ENCODE data around the gene OST4.

The OST4 gene

DNA sequence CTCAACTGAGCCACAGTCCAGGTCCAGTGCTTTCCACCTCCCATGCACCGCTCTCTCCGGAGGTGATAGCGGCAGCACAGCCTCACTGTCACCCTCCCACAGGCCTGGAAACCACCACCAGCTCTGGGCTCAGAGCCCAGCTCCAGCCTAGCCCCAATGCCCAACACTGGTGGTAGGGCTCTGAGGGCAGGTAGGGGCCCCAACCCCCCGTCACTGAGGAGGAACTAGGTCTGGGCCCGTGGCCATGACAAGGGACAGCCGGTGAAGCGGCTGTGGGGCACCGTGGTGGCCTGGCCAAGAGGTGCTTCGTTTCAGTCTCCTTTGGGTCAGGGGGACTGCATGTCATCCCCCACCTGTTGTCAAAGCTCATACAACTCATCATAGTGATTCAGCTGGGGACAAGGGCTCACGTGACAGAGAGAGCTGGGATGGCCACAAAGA is 44.2 kb downstream of the OST4 start:
- no peak for DNase-seq (ENCODE audit: low read depth in 2 of 2, low spot score in 1 of 2)

DNA sequence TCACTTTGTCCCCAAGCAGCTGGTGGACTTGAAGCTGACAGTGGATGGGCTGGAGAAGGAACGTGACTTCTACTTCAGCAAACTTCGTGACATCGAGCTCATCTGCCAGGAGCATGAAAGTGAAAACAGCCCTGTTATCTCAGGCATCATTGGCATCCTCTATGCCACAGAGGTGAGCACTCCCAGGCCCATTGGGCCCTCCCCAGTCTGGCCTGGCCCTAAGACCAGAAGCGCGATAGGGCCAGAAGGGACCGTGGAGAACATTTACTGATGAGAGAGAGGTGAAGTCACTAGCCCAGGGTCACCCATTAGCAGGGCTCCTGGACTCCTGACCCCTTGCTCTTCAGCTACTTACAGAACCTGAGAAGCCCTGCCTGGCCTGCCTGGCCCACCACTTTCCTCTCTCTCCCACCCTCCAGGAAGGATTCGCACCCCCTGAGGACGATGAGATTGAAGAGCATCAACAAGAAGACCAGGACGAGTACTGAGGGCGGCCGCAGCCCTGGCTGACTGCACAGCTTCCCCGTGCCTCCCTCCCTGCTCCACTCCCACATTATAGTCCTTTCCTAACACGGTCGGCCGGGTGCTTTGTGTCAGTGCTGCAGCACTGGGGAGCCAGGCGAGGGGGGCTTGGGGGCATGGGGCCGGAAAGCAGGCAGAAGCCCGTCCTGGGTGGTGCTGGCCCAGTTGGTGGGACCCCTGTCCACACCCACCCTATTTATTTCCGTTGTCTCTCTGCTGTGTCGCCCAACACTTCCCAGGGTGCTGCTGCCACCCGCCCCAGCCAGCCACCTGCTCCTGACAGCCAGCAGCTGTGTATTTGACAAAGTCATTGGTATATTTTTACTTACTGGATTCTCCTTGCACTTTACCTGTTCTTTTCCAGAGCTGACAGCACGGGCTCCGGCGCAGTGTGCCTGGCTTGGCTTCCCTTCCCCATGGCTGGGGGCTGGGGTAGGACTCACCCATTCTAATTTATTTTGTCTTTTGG is 45.3 kb downstream of the OST4 start:
- no peak for DNase-seq (ENCODE audit: low read depth in 2 of 2, low spot score in 1 of 2)

DNA sequence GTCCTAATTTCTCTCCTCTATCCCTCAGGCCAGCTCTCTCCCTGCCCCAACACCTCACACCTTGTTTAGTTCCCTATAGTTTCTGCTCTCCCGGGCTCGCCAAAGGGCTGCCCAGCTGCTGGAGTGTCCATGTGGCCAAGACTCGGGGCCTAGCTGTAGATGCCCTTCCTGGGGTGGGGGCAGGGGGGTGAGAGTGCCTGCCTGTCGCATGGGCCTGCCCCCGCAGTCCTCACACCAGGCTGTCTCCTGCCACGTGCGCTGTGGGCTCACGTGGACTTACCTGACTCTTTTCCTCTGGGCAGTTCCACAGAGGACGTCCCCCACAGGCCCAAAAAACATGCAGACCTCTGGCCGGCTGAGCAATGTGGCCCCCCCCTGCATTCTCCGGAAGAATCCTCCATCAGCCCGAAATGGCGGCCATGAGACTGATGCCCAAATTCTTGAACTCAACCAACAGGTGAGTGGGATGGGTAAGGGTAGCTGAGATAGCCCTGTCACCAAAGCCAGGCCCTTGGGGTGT is 46.1 kb downstream of the OST4 start:
- no peak for DNase-seq (ENCODE audit: low read depth in 2 of 2, low spot score in 1 of 2)

DNA sequence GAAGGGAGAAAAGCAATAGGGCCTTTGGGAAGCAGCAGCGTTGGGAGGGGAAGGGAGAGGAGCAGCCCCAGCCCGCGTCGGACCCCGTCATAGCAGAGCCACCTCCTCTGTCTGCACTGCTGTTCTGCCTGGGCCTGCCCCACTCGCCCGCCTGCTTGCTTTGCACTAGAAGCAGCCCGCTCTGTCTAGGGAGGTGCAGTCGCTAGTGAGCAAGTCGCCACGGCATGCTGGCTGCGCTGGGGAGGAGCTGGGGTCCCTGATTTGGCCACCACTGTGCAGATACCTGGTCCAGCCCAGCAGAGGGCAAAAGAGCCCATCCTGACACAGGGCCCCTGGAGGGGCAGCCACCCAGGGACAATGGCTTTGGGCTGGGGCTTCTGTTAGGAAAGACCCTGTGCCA is 46.6 kb downstream of the OST4 start:
- no peak for DNase-seq (ENCODE audit: low read depth in 2 of 2, low spot score in 1 of 2)

DNA sequence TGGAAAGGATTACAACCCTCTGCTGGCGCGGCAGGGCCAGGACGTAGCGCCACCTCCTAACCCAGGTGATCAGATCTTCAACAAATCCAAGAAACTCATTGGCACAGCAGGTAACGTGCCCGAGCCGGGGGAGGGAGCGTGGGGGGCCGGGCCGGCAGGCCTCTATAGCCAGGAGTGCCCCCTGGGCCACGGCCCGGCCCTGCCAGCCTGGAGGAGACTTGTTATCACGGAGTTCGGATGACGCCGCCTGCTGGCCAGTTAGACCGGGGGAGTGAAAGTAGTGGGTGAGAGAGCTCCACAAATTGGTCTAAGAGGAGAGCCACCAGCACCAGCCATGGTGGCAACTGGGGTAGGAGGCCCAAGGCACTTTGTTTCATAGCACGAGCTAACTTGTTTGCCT is 47.3 kb downstream of the OST4 start:
- no peak for DNase-seq (ENCODE audit: low read depth in 2 of 2, low spot score in 1 of 2)

DNA sequence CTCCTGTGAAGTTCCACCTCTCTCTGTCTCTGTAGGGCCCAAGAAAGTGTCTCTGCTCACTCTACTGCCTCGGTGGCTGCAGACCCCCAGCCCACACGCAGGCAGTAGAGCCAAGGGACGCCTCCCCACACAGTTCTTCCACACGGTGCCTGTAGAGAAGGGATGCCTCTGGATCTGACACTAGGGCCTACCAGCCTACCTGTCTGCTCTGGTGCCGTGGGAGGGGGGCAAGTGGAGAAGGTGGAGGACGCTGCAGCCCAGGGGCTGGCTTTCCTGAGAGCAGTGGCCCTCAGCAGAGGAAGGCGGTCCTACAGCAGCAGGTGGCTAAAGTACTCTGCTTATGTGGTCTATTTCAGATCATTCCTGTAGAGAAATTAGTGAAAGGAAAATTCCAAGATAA is 47.7 kb downstream of the OST4 start:
- DNase-seq (ENCODE audit: low read depth in 2 of 2, low spot score in 1 of 2), result no peak

DNA sequence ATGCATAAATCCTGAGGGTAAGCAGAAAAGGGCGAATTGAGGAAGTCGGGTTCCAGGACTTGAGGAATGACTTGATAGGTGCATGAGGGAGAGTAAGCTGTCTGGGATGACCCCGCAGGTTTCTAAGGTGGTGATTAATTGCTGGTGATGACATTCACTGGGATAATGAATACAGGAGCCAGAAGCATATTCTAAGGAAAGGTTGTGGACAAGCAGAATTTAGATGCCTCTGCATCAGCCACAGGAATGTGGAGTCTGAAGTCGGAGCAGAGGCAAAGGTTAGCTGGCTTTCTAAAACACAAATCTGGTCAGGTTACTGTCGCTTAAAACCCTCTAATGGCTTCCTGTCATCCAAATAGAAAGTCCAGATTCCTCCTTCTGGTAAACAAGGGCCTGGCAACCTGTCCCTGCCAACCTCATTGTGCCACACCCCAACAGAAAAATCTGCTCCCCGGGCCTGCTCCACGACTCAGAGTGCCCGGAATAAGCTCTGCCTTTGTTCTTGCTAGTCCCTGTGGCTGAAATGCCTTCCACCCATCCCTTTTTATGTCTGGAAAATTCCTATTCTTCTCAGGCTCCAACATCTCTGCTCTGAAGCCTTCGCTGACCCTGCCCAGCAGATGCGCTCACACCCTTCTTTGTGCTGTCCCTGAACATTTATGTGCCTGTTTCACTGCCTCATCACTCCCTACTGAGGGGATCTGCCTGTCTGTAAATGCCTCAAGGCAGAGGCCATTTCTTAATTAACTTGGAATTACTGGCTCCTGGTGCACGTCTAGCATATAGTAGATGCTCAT is 50.0 kb downstream of the OST4 start:
- DNase-seq (ENCODE audit: low read depth in 2 of 2, low spot score in 1 of 2), result no peak
